ENCODE measurements around the gene GAS2.

The GAS2 gene

DNA sequence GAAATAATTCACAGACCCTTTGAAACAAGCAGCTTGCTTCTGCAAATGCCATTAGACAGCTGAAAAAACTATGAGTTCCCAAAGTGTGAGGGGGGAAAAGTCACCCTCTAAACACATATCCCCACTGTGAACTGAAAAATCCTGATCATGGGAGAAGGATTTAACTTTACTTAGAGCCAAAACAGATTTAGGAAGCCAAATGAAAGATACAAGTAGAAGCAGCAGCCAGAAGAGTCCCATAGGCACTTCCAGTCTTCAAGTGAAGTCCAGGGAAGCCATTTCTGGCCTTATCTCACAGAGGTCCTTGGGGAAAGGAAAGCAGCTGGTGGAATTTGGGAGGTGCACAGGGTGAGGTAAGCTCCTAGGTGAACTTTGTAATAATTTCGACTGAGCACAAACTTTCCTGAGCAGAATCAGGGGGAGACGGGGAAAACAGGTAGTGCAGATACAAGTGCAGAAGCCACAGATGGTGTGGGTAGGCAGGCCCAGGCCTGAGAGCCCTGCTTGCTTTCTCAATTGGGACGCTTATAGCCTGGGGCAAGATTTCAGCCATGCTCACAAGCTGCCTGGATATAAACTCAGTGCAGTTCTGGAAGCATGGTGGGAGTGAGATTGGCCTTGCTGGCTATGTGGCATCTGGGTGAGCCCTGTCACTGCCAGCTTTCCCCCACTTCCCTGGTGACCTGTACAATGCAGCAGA, 44.8 kb downstream of the GAS2 start:
- Histone ChIP-seq H3K4me2 (ENCODE audit: low read length) (no peak overlapping the region), H3K27ac (ENCODE audit: low read depth, low read length, poor library complexity, severe bottlenecking) (no peak overlapping the region), H3K9me2 (ENCODE audit: low read depth, low read length) (no peaks in the 10 kb centered on the region), H4K20me1 (ENCODE audit: insufficient read depth, low read length) (no peaks in the 10 kb centered on the region), H3K4me3 (ENCODE audit: low read depth, low read length, poor library complexity, severe bottlenecking) (no peak overlapping the region), H3K9ac (ENCODE audit: low read length) (no peak overlapping the region), H3K9me3 (ENCODE audit: low read length) (no peaks in the 10 kb centered on the region), H2AFZ (ENCODE audit: low read length) (no peak overlapping the region), H3K79me2 (ENCODE audit: insufficient read depth, low read length) (no peaks in the 10 kb centered on the region), H3K27me3 (ENCODE audit: insufficient read depth, low read length) (no peaks in the 10 kb centered on the region), H3K4me1 (ENCODE audit: insufficient read depth, low read length, severe bottlenecking) (no peaks in the 10 kb centered on the region), H3F3A (ENCODE audit: insufficient read depth, low read length) (no peaks in the 10 kb centered on the region), H3K36me3 (ENCODE audit: insufficient read depth, low read length) (no peaks in the 10 kb centered on the region)
- no peak for TF ChIP-seq CTCF (IDR thresholded peaks at IDR 0.05; ENCODE audit: low read length)
- no peak for TF ChIP-seq EZH2 (IDR thresholded peaks at IDR 0.05; ENCODE audit: borderline replicate concordance, low read length)

DNA sequence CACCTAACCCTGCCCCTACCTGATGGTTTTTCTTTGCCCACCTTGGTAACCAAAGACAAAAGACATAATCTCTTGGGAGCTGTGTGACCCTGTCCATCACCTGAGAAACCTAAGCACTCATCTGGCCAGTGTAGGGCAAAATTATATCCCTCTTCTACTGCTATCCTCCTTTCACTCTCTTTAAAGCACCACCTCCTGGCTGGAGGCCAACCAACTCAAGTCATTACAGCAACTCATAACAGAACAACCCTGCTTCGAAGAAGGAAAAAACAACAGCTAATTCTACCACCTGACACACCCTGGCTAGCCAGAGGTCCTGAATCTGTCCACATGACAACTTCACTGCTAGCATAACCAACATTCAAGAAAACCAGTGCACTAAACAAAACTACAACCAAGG, 45.5 kb downstream of the GAS2 start:
- Histone ChIP-seq H3K4me3 (ENCODE audit: low read depth, low read length, poor library complexity, severe bottlenecking) (no peak overlapping the region), H2AFZ (ENCODE audit: low read length) (no peak overlapping the region), H3K9me2 (ENCODE audit: low read depth, low read length) (no peaks in the 10 kb centered on the region), H3K36me3 (ENCODE audit: insufficient read depth, low read length) (no peaks in the 10 kb centered on the region), H4K20me1 (ENCODE audit: insufficient read depth, low read length) (no peaks in the 10 kb centered on the region), H3K27ac (ENCODE audit: low read depth, low read length, poor library complexity, severe bottlenecking) (no peak overlapping the region), H3K27me3 (ENCODE audit: insufficient read depth, low read length) (no peaks in the 10 kb centered on the region), H3K79me2 (ENCODE audit: insufficient read depth, low read length) (no peaks in the 10 kb centered on the region), H3K9me3 (ENCODE audit: low read length) (no peaks in the 10 kb centered on the region), H3K9ac (ENCODE audit: low read length) (no peak overlapping the region), H3F3A (ENCODE audit: insufficient read depth, low read length) (no peaks in the 10 kb centered on the region), H3K4me1 (ENCODE audit: insufficient read depth, low read length, severe bottlenecking) (no peaks in the 10 kb centered on the region), H3K4me2 (ENCODE audit: low read length) (no peak overlapping the region)
- TF ChIP-seq EZH2 (IDR thresholded peaks at IDR 0.05; ENCODE audit: borderline replicate concordance, low read length) (no peak), CTCF (IDR thresholded peaks at IDR 0.05; ENCODE audit: low read length) (no peak)

DNA sequence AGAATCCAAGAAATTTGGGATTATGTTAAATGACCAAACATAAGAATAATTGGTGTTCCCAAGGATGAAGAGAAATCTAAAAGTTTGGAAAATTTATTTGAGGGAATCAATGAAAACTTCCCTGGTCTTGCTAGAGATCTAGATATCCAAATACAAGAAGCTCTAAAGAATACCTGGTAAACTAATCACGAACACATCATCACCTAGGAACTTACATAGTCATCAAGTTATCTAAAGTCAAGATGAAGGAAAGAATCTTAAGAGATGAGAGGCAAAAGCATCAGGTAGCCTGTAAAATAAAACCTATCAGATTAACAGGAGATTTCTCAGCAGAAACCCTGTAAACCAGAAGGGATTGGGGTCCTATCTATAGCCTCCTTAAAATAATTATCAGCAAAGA, 46.9 kb downstream of the GAS2 start:
- no peak overlapping the region for H2AFZ ChIP-seq (ENCODE audit: low read length)
- no peaks in the 10 kb centered on the region for H3K4me1 ChIP-seq (ENCODE audit: insufficient read depth, low read length, severe bottlenecking)
- H3K9ac ChIP-seq (ENCODE audit: low read length): no peak overlapping the region
- H4K20me1 ChIP-seq (ENCODE audit: insufficient read depth, low read length): no peaks in the 10 kb centered on the region
- H3K27ac ChIP-seq (ENCODE audit: low read depth, low read length, poor library complexity, severe bottlenecking): no peak overlapping the region
- H3K4me2 ChIP-seq (ENCODE audit: low read length): no peak overlapping the region
- no peak for TF ChIP-seq CTCF (IDR thresholded peaks at IDR 0.05; ENCODE audit: low read length)
- TF ChIP-seq EZH2 (IDR thresholded peaks at IDR 0.05; ENCODE audit: borderline replicate concordance, low read length): no peak
- no peaks in the 10 kb centered on the region for H3K9me3 ChIP-seq (ENCODE audit: low read length)
- no peaks in the 10 kb centered on the region for H3F3A ChIP-seq (ENCODE audit: insufficient read depth, low read length)
- H3K27me3 ChIP-seq (ENCODE audit: insufficient read depth, low read length): no peaks in the 10 kb centered on the region
- H3K79me2 ChIP-seq (ENCODE audit: insufficient read depth, low read length): no peaks in the 10 kb centered on the region
- no peaks in the 10 kb centered on the region for H3K9me2 ChIP-seq (ENCODE audit: low read depth, low read length)
- H3K36me3 ChIP-seq (ENCODE audit: insufficient read depth, low read length): no peaks in the 10 kb centered on the region
- no peak overlapping the region for H3K4me3 ChIP-seq (ENCODE audit: low read depth, low read length, poor library complexity, severe bottlenecking)

All from OCI-LY1 (cell line).